HEK293 (cell line): Measurements from ENCODE around the gene FICD.

Experiments
- KLF8 ChIP-seq: fragments of 450-650 bp; formaldehyde crosslinking; IDR thresholded peaks from 2 replicates; pipeline ENCODE4 v1.5.1; 2016; ENCODE audit warnings: missing biosample characterization, missing genetic modification characterization
- YY1 ChIP-seq: fragments of 450-650 bp; formaldehyde crosslinking; IDR thresholded peaks from 2 replicates; pipeline ENCODE4 v1.5.1; 2018; ENCODE audit warnings: missing biosample characterization, missing genetic modification characterization
- ZBTB7A ChIP-seq: fragments of 450-650 bp; formaldehyde crosslinking; IDR thresholded peaks from 2 replicates; pipeline ENCODE4 v1.5.1; 2016; ENCODE audit warnings: low read depth, missing biosample characterization, missing genetic modification characterization
- ZFP3 ChIP-seq: fragments of 450-650 bp; formaldehyde crosslinking; IDR thresholded peaks from 2 replicates; pipeline ENCODE4 v1.5.1; 2016; ENCODE audit warnings: low read depth, missing biosample characterization, missing genetic modification characterization
- ZNF157 ChIP-seq: fragments of 450-650 bp; formaldehyde crosslinking; IDR thresholded peaks from 2 replicates; pipeline ENCODE4 v1.5.1; 2016; ENCODE audit warnings: missing biosample characterization, missing genetic modification characterization
- ZNF274 ChIP-seq, 2 experiments: fragments of 200-500 bp in 1 of 2; fragments of 450-650 bp in 1 of 2; sonication (Bioruptor generic) in 1 of 2; formaldehyde crosslinking in 1 of 2; IDR thresholded peaks; 2 replicates each; pipeline versions ENCODE4 v1.5.1 to v1.6.1; 2014 to 2016; ENCODE audit warnings: borderline replicate concordance in 1 of 2, inconsistent platforms in 1 of 2, low read length in 1 of 2, missing biosample characterization in 1 of 2, missing genetic modification characterization in 1 of 2
- ZNF335 ChIP-seq: fragments of 450-650 bp; formaldehyde crosslinking; conservative IDR thresholded peaks from 2 replicates; pipeline ENCODE4 v1.5.1; 2016; ENCODE audit warnings: missing biosample characterization, missing genetic modification characterization
- ZNF621 ChIP-seq: fragments of 450-650 bp; formaldehyde crosslinking; IDR thresholded peaks from 2 replicates; pipeline ENCODE4 v1.5.1; 2017; ENCODE audit warnings: missing biosample characterization, missing genetic modification characterization
- TF ChIP-seq, protein P1 (sequence below): fragments of 450-650 bp; formaldehyde crosslinking; IDR thresholded peaks from 2 replicates; pipeline ENCODE4 v1.5.1; 2016; ENCODE audit warnings: missing biosample characterization, missing genetic modification characterization

DNA sequence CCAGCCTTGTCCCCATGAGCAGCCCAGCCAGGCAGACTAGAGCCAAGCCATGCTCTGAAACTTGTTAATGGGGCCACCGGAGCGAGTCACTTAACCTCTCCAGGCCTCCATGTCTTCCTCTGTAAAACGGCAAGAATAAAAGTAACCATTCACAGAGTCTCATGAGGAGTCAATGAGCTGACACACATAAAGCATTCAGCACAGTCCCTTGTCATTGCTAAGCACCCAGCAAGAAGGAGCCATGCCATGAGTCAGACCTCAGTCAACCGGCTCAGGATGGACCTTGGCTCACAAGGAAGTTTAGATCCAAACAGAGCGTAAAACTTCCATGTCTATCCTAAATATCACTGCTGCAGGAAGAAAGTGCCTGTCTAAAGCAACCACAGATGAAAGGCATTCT, 10.6 kb downstream of the FICD start:
- TF ChIP-seq ZFP3 (tag by site-specific recombination) = no peak
- no peak for TF ChIP-seq ZNF621 (tag by site-specific recombination)
- TF ChIP-seq ZNF157 (tag by site-specific recombination) = no peak
- TF ChIP-seq ZBTB7A = no peak
- no peak for TF ChIP-seq YY1 (tag by site-specific recombination)
- TF ChIP-seq KLF8 (tag by site-specific recombination) = no peak
- TF ChIP-seq, protein P1, sequence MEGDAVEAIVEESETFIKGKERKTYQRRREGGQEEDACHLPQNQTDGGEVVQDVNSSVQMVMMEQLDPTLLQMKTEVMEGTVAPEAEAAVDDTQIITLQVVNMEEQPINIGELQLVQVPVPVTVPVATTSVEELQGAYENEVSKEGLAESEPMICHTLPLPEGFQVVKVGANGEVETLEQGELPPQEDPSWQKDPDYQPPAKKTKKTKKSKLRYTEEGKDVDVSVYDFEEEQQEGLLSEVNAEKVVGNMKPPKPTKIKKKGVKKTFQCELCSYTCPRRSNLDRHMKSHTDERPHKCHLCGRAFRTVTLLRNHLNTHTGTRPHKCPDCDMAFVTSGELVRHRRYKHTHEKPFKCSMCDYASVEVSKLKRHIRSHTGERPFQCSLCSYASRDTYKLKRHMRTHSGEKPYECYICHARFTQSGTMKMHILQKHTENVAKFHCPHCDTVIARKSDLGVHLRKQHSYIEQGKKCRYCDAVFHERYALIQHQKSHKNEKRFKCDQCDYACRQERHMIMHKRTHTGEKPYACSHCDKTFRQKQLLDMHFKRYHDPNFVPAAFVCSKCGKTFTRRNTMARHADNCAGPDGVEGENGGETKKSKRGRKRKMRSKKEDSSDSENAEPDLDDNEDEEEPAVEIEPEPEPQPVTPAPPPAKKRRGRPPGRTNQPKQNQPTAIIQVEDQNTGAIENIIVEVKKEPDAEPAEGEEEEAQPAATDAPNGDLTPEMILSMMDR = no peak
- TF ChIP-seq ZNF274 (IDR thresholded peaks at IDR 0.05; ENCODE audit: low read length) = no peak
- no peak for TF ChIP-seq ZNF274 (tag by site-specific recombination; IDR thresholded peaks at IDR 0.05; ENCODE audit: borderline replicate concordance)
- no peak for TF ChIP-seq ZNF335 (tag by site-specific recombination)
